Activated CD8-positive, alpha-beta T cell treated with anti-CD3 and anti-CD28 coated beads for 36 hours (primary cell): ENCODE measurements around the gene A1CF. TPM values are rescaled to one million over a fixed set of nuclear protein-coding genes. Genes with fewer than 3 reads are reported as not detected.

ENCODE experiments used
- ATAC-seq: fragments of 200-7000 bp; cut with Tn5 transposase; one replicate; pipeline ENCODE4 v1.10.0; 2021; ENCODE audit warnings: mild to moderate bottlenecking, moderate library complexity
- CTCF ChIA-PET: fragments of 350-600 bp; sonication (Branson Sonifier 250); formaldehyde crosslinking; loops from one replicate; lab custom pipeline; 2021; ENCODE audit warnings: antibody characterized with exemption; lab: Charles Lee
- POLR2A ChIA-PET: fragments of 350-600 bp; sonication (Branson Sonifier 250); formaldehyde crosslinking; loops from one replicate; lab custom pipeline; 2021; ENCODE audit warnings: antibody characterized with exemption; lab: Charles Lee
- DNase-seq: peaks from one replicate; pipeline ENCODE4 v3.0.0-alpha.2; 2020
- H3K27ac Mint-ChIP-seq: one replicate; pipeline ENCODE4 v1.8.0; 2021; ENCODE audit warnings: mild to moderate bottlenecking, mixed read lengths
- H3K27me3 Mint-ChIP-seq: one replicate; pipeline ENCODE4 v1.8.0; 2021; ENCODE audit warnings: mixed read lengths
- H3K36me3 Mint-ChIP-seq: one replicate; pipeline ENCODE4 v1.8.0; 2021; ENCODE audit warnings: low read depth, mixed read lengths
- H3K4me1 Mint-ChIP-seq: one replicate; pipeline ENCODE4 v1.8.0; 2021; ENCODE audit warnings: low read depth, mixed read lengths
- H3K4me3 Mint-ChIP-seq: one replicate; pipeline ENCODE4 v1.8.0; 2021; ENCODE audit warnings: mild to moderate bottlenecking, moderate library complexity, mixed read lengths
- H3K9me3 Mint-ChIP-seq: one replicate; pipeline ENCODE4 v1.8.0; 2021; ENCODE audit warnings: mixed read lengths
- CTCF ChIP-seq: fragments of 200-600 bp; IDR thresholded peaks from one replicate; pipeline ENCODE4 v1.8.0; 2022; ENCODE audit warnings: antibody characterized with exemption, mild to moderate bottlenecking
- intact Hi-C: fragments of 100-400 bp; cut with micrococcal nuclease; formaldehyde crosslinking; loops from one replicate; pipeline ENCODE4 v1.10.0; 2022
- total RNA-seq, 2 experiments: library from RNA; stranded (reverse); gene quantifications; one replicate each; pipeline ENCODE4 v1.2.3, GENCODE V29; 2021

Gene A1CF
- total RNA-seq, 2 experiments from 2014 or later: not detected

GRCh38 chr10:50896721-50897120, 11.3 kb upstream of the A1CF start:
- Mint-ChIP-seq H3K9me3 (no peaks in the 10 kb centered on the region), H3K36me3 (no peaks in the 10 kb centered on the region), H3K4me3 (no peak overlapping the region), H3K27me3 (peaks cover 10% of the 10 kb centered on the region), H3K27ac (no peak overlapping the region), H3K4me1 (no peaks in the 10 kb centered on the region)
- CTCF ChIA-PET: no interaction called here
- DNase-seq (no peak), ATAC-seq (no peak)
- POLR2A ChIA-PET: no interaction called here
- no peak for TF ChIP-seq CTCF
- intact Hi-C loops: no loop called here

GRCh38 chr10:50894312-50894711, 8.9 kb upstream of the A1CF start:
- intact Hi-C loops: no loop called here
- no peak for ATAC-seq
- Mint-ChIP-seq H3K9me3 (no peaks in the 10 kb centered on the region), H3K4me1 (no peaks in the 10 kb centered on the region), H3K4me3 (no peak overlapping the region), H3K27me3 (peaks cover 10% of the 10 kb centered on the region), H3K27ac (no peak overlapping the region), H3K36me3 (no peaks in the 10 kb centered on the region)
- no peak for DNase-seq
- TF ChIP-seq CTCF: no peak
- ChIA-PET POLR2A (no interaction called here), CTCF (no interaction called here)

GRCh38 chr10:50892467-50892866, 7.0 kb upstream of the A1CF start:
- DNase-seq (no peak), ATAC-seq (no peak)
- intact Hi-C loops: no loop called here
- H3K4me1 Mint-ChIP-seq: no peaks in the 10 kb centered on the region
- H3K4me3 Mint-ChIP-seq: no peak overlapping the region
- CTCF ChIA-PET: no interaction called here
- H3K27me3 Mint-ChIP-seq: peaks cover 7% of the 10 kb centered on the region
- POLR2A ChIA-PET: no interaction called here
- no peaks in the 10 kb centered on the region for H3K36me3 Mint-ChIP-seq
- no peak for TF ChIP-seq CTCF
- H3K27ac Mint-ChIP-seq: no peak overlapping the region
- H3K9me3 Mint-ChIP-seq: no peaks in the 10 kb centered on the region

GRCh38 chr10:50884302-50884701, 1.1 kb downstream of the A1CF start:
- Mint-ChIP-seq H3K9me3 (no peaks in the 10 kb centered on the region), H3K4me1 (no peaks in the 10 kb centered on the region), H3K4me3 (no peak overlapping the region), H3K36me3 (no peaks in the 10 kb centered on the region), H3K27ac (no peak overlapping the region), H3K27me3 (peaks cover 5% of the 10 kb centered on the region)
- no peak for DNase-seq
- TF ChIP-seq CTCF: no peak
- intact Hi-C loops: no loop called here
- ChIA-PET CTCF (no interaction called here), POLR2A (no interaction called here)
- ATAC-seq: no peak

- TF ChIP-seq CTCF: no peak
- ATAC-seq (no peak), DNase-seq (no peak)
- H3K27me3 Mint-ChIP-seq: peaks cover 4% of the 10 kb centered on the region
- H3K4me1 Mint-ChIP-seq: no peaks in the 10 kb centered on the region
- H3K9me3 Mint-ChIP-seq: no peaks in the 10 kb centered on the region
- no peak overlapping the region for H3K27ac Mint-ChIP-seq
- no peak overlapping the region for H3K4me3 Mint-ChIP-seq
- POLR2A ChIA-PET: no interaction called here
- CTCF ChIA-PET: no interaction called here
- intact Hi-C loops: no loop called here
- H3K36me3 Mint-ChIP-seq: no peaks in the 10 kb centered on the region
Observed at GRCh38 chr10:50883629-50884028, 1.8 kb downstream of the A1CF start.
